CD14-positive monocyte (primary cell): ENCODE data around the gene NRG3. TPM values are rescaled to one million over a fixed set of nuclear protein-coding genes. Genes with fewer than 3 reads are reported as not detected.

ENCODE experiments used
- DNase-seq, 3 donors: peaks; one replicate each; pipeline ENCODE4 v3.0.0-alpha.2; 2011 to 2022
- H2AFZ ChIP-seq: 2 replicates; pipeline ENCODE4 v1.6.0; 2012; ENCODE audit warnings: mild to moderate bottlenecking, low read depth, low read length, inconsistent platforms; ENCODE audit not compliant: insufficient read depth, poor library complexity, severe bottlenecking
- H3K27ac ChIP-seq, 2 donors: 1 replicate in 1 of 2; 2 replicates in 1 of 2; pipeline ENCODE4 v1.5.1; 2012 to 2013; ENCODE audit warnings: low read length in 2 of 2, control low read depth in 1 of 2, inconsistent platforms in 1 of 2, low read depth in 1 of 2, mild to moderate bottlenecking in 1 of 2
- H3K27me3 ChIP-seq, 2 donors: one replicate each; pipeline versions ENCODE4 v1.6.0 to v1.6.1; 2011 to 2013; ENCODE audit warnings: low read length in 2 of 2; ENCODE audit not compliant: control insufficient read depth in 2 of 2, insufficient read depth in 2 of 2
- H3K36me3 ChIP-seq, 2 donors: replicated peaks in 1 of 2; 1 replicate in 1 of 2; 2 replicates in 1 of 2; pipeline versions ENCODE4 v1.5.1 to v1.6.1; 2012 to 2013; ENCODE audit warnings: low read length in 2 of 2, control low read depth in 1 of 2, inconsistent platforms in 1 of 2, mild to moderate bottlenecking in 1 of 2; ENCODE audit not compliant: insufficient read depth in 2 of 2, control insufficient read depth in 1 of 2
- H3K4me1 ChIP-seq, 2 donors: 1 replicate in 1 of 2; 2 replicates in 1 of 2; pipeline versions ENCODE4 v1.5.1 to v1.6.1; 2012 to 2013; ENCODE audit warnings: low read length in 2 of 2, control low read depth in 1 of 2, inconsistent platforms in 1 of 2, mild to moderate bottlenecking in 1 of 2, moderate library complexity in 1 of 2; ENCODE audit not compliant: insufficient read depth in 2 of 2, control insufficient read depth in 1 of 2
- H3K4me2 ChIP-seq: replicated peaks from 2 replicates; pipeline ENCODE3; 2012; ENCODE audit warnings: low read length, moderate library complexity, mild to moderate bottlenecking; ENCODE audit not compliant: poor library complexity, severe bottlenecking; ENCODE audit errors: extremely low read depth
- H3K4me3 ChIP-seq, 3 experiments: fragments of 200-600 bp in 1 of 3; sonication (generic) in 1 of 3; replicated peaks in 1 of 3; 1 replicate in 2 of 3; 2 replicates in 1 of 3; pipeline ENCODE4 v1.5.1; 2011 to 2013; ENCODE audit warnings: low read length in 3 of 3, mild to moderate bottlenecking in 3 of 3, control low read depth in 2 of 3, low read depth in 2 of 3, inconsistent platforms in 1 of 3, moderate library complexity in 1 of 3
- H3K79me2 ChIP-seq: 2 replicates; pipeline ENCODE4 v1.6.0; 2012; ENCODE audit warnings: mild to moderate bottlenecking, control low read depth, inconsistent platforms, low read length, moderate library complexity; ENCODE audit not compliant: insufficient read depth
- H3K9ac ChIP-seq: 2 replicates; pipeline ENCODE4 v1.6.0; 2017; ENCODE audit warnings: low read length, mild to moderate bottlenecking; ENCODE audit not compliant: insufficient read depth, poor library complexity, severe bottlenecking
- H3K9me3 ChIP-seq, 2 donors: replicated peaks in 1 of 2; 1 replicate in 1 of 2; 2 replicates in 1 of 2; pipeline versions ENCODE4 v1.5.1 to v1.6.1; 2012 to 2013; ENCODE audit warnings: low read length in 2 of 2, control low read depth in 1 of 2; ENCODE audit not compliant: control insufficient read depth in 1 of 2, insufficient read depth in 1 of 2
- H4K20me1 ChIP-seq: 2 replicates; pipeline ENCODE4 v1.6.0; 2012; ENCODE audit warnings: mild to moderate bottlenecking, low read length, control low read depth, moderate library complexity; ENCODE audit not compliant: insufficient read depth
- H3K27ac Mint-ChIP-seq, 7 donors: one replicate each; pipeline ENCODE4 v1.8.0; 2020; ENCODE audit warnings: mild to moderate bottlenecking in 7 of 7, mixed read lengths in 7 of 7, moderate library complexity in 6 of 7, inconsistent platforms in 2 of 7
- H3K27me3 Mint-ChIP-seq, 3 donors: one replicate each; pipeline ENCODE4 v1.8.0; 2021 to 2022; ENCODE audit warnings: low read depth in 3 of 3, mild to moderate bottlenecking in 3 of 3, mixed read lengths in 3 of 3, moderate library complexity in 3 of 3, inconsistent platforms in 1 of 3
- H3K36me3 Mint-ChIP-seq, 2 donors: one replicate each; pipeline ENCODE4 v1.8.0; 2020; ENCODE audit warnings: mixed read lengths in 2 of 2, inconsistent platforms in 1 of 2, mild to moderate bottlenecking in 1 of 2
- H3K4me1 Mint-ChIP-seq: one replicate; pipeline ENCODE4 v1.8.0; 2020; ENCODE audit warnings: mild to moderate bottlenecking, mixed read lengths
- H3K4me3 Mint-ChIP-seq, 2 donors: one replicate each; pipeline ENCODE4 v1.8.0; 2020; ENCODE audit warnings: mild to moderate bottlenecking in 2 of 2, mixed read lengths in 2 of 2, moderate library complexity in 1 of 2
- H3K9me3 Mint-ChIP-seq, 7 donors: one replicate each; pipeline ENCODE4 v1.8.0; 2020 to 2022; ENCODE audit warnings: mixed read lengths in 7 of 7, mild to moderate bottlenecking in 6 of 7, moderate library complexity in 6 of 7, inconsistent platforms in 2 of 7
- WGBS: methylation state at CpG from one replicate; pipeline ENCODE4 v1.1.5; 2013; ENCODE audit warnings: missing lambda C conversion rate; ENCODE audit not compliant: insufficient coverage; 5-methylcytosine and 5-hydroxymethylcytosine counted together
- intact Hi-C, 2 donors: fragments of 100-400 bp; cut with micrococcal nuclease; formaldehyde crosslinking; loops; one replicate each; pipeline versions ENCODE4 v1.15.0 to v1.15.1; 2023
- polyA plus RNA-seq, 3 donors: library from polyadenylated mRNA; depleted of rRNA in 1 of 3; unstranded in 2 of 3; stranded (reverse) in 1 of 3; fragments of 300-500 nt in 2 of 3; fragments of >200 nt in 1 of 3; fragmentation: Illumina TruSeq in 2 of 3; gene quantifications; 1 replicate in 2 of 3; 2 replicates in 1 of 3; pipeline ENCODE4 v1.2.3, GENCODE V29; 2012 to 2021
- TF ChIP-seq, protein P1 (sequence below): fragments of 200-600 bp; IDR thresholded peaks from one replicate; pipeline ENCODE4 v1.8.0; 2022; ENCODE audit warnings: antibody characterized with exemption, mild to moderate bottlenecking

The NRG3 gene
- polyA plus RNA-seq, 3 donors = not detected

DNA sequence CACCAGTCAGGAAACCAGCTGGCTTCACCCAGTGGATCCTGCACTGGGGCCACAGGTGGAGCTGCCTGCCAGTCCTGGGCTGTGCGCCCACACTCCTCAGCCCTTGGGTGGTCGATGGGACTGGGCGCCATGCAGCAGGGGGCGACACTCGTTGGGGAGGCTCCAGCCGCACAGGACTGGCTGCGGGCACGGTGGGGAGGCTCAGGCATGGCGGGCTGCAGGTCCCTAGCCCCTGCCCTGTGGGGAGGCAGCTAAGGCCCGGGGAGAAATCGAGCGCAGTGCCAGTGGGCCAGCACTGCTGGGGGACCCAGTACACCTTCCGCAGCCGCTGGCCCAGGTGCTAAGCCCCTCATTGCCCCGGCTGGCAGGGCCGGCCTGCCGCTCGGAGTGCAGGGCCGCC is 12.4 kb upstream of the NRG3 start:
- Histone ChIP-seq H2AFZ (no peak overlapping the region), H3K9me3 (peaks cover 0 to 10% of the 10 kb centered on the region in 2 donors), H3K9ac (no peak overlapping the region), H4K20me1 (no peaks in the 10 kb centered on the region), H3K4me3 (no peak overlapping the region), H3K4me2 (no peak overlapping the region), H3K4me1 (no peaks in the 10 kb centered on the region), H3K27me3 (no peaks in the 10 kb centered on the region), H3K36me3 (no peaks in the 10 kb centered on the region), H3K79me2 (no peaks in the 10 kb centered on the region), H3K27ac (no peak overlapping the region)
- Mint-ChIP-seq H3K36me3 (no peaks in the 10 kb centered on the region), H3K4me3 (no peak overlapping the region), H3K9me3 (peaks cover 0 to 11% (median 2%) of the 10 kb centered on the region in 7 donors), H3K4me1 (no peaks in the 10 kb centered on the region), H3K27ac (no peak overlapping the region), H3K27me3 (no peaks in the 10 kb centered on the region)
- DNase-seq = no peak
- TF ChIP-seq, protein P1, sequence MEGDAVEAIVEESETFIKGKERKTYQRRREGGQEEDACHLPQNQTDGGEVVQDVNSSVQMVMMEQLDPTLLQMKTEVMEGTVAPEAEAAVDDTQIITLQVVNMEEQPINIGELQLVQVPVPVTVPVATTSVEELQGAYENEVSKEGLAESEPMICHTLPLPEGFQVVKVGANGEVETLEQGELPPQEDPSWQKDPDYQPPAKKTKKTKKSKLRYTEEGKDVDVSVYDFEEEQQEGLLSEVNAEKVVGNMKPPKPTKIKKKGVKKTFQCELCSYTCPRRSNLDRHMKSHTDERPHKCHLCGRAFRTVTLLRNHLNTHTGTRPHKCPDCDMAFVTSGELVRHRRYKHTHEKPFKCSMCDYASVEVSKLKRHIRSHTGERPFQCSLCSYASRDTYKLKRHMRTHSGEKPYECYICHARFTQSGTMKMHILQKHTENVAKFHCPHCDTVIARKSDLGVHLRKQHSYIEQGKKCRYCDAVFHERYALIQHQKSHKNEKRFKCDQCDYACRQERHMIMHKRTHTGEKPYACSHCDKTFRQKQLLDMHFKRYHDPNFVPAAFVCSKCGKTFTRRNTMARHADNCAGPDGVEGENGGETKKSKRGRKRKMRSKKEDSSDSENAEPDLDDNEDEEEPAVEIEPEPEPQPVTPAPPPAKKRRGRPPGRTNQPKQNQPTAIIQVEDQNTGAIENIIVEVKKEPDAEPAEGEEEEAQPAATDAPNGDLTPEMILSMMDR = no peak
- WGBS = 95% methylated on average over 19 of the region's 19 CpGs
- intact Hi-C loops = no loop called here

DNA sequence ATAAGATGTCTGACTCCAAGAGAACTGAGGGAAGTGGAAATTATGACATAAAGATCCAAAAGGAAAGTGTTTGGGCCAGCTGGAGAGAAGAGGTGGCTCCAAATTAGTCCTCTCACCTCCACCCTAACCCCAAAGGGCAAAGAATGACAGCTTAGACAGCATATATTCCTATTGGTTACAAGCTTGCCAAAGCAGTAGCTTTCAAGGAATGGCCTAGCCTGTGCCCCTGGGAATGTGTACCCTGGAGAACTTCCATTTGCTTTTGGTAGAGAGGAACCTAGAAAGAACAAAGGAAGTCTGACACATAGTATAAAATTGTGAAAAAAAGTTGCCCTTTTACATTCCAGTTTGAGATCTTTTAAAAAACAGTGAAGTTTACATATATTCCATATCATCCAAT is 11.2 kb upstream of the NRG3 start:
- no peak overlapping the region for H3K4me2 ChIP-seq
- Mint-ChIP-seq H3K4me3 (no peak overlapping the region), H3K27me3 (peaks cover 0 to under 1% (median 0%) of the 10 kb centered on the region in 3 donors)

More for the DNA sequence above, 11.2 kb upstream of the NRG3 start:
- Mint-ChIP-seq H3K36me3 (no peaks in the 10 kb centered on the region), H3K4me1 (no peaks in the 10 kb centered on the region), H3K27ac (no peak overlapping the region), H3K9me3 (peaks cover 0 to 11% (median 2%) of the 10 kb centered on the region in 7 donors)
- Histone ChIP-seq H3K4me3 (no peak overlapping the region), H2AFZ (no peak overlapping the region), H3K27me3 (no peaks in the 10 kb centered on the region), H3K79me2 (no peaks in the 10 kb centered on the region), H3K9me3 (peaks cover 0 to 10% of the 10 kb centered on the region in 2 donors), H3K4me1 (no peaks in the 10 kb centered on the region), H3K36me3 (no peaks in the 10 kb centered on the region), H3K9ac (no peak overlapping the region), H4K20me1 (no peaks in the 10 kb centered on the region), H3K27ac (no peak overlapping the region)
- DNase-seq = no peak
- TF ChIP-seq, protein P1 = no peak
- intact Hi-C loops = no loop called here
